ENCODE results near the gene ADGRB3.

ADGRB3 gene

DNA sequence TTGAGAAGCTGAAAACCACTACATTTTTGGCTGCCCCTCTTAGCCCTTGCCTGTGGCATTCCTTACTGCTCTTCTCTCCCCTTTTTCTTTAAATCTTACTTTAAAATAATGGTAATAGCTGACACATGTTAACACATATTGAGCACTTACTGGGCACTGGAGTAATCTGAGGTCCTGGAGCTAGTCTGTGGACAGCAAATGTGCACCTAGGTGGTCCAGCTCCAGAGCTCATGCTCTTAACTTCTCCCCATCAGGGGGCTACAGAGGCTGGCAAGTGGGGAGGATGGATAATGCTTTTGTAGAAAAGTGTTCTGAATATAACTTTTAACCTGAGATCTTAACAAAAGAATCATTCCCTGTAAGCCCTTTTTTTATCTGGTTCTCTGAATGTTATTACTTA is 74.8 kb downstream of the ADGRB3 start:
- DNase-seq, result no peak

DNA sequence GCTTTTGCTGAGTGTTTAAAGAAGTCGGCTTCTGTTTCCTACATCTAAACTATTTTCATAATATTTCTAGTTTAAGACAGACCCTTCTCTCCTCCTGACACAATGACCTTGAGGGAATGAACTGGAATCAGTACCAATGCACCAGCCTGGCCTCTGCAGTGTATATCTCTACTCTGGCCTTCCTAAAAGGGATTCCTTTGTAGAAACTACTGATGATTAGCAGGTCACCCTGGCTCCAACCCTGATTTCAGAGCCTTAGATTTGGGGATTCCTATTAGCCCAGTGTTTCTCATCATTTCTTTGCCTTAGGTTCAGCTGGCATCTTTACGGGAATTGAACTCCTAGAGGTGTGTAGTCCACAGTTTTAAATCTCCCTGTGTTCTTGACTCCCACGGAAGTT is 75.4 kb downstream of the ADGRB3 start:
- DNase-seq, result no peak

DNA sequence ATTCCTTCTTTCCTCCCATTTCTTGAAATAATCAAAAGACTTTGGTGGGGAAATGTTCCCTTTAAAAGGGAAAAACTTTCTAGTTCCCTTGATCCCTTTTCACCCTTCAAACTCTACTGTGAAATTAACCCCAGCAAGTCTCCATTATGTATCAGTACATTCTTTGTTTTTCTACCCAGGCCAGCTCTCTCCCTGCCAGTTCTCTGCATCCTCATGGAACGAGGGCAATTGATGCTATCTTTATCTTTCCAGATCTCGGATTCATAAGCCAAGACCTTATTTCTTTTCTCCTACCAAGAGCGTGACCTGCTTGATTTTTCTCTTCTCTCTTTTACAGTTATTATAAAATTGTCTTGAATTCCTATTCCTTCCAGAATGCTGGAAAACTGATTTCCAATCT is 75.8 kb downstream of the ADGRB3 start:
- DNase-seq, result no peak

DNA sequence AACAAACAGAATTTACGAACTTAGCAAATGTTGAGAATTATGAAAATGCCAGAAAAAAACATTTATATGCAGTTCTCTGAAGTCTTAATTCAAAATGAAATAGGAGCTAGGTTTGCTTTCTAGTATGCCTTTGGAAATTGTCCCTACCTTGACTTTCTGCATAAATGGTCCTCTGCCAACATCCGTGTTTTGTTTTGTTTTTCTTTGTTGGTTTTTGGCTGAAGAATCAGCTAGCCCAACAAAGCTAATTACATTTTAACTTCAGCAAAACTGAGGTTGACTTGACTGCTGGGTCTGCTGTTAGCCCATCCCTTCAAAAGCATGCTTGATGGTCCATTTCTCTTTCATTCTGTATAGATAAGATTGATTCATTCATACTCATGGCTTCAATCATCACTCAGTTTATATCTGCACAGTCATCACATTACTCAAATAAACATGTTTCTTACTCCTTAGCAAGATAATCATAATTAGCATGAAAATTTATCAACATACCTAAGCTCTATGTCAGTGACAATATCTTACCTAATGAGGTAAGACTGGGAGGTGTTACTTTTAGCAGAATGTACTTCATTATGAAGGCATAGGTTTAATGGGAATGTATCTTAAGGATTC is 76.4 kb downstream of the ADGRB3 start:
- no peak for DNase-seq

DNA sequence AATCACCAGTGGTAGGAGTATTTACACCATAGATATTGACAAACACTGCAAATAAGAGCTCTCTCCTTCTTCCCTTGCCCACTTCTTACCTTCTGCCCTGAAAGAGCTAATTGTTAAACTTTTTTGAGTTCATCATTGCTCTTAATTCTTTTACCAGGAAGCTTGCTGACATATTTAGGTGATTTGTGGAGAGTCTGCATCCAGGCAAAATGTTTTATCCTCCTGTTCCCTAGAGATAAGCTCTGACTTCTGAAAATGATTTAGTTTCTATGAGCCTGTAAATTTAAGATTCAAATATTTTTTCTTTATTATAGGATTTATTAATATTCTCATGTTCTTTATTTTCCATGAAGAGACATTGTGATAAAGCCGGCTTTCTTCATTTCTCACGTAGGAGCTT is 81.5 kb downstream of the ADGRB3 start:
- no peak for DNase-seq

DNA sequence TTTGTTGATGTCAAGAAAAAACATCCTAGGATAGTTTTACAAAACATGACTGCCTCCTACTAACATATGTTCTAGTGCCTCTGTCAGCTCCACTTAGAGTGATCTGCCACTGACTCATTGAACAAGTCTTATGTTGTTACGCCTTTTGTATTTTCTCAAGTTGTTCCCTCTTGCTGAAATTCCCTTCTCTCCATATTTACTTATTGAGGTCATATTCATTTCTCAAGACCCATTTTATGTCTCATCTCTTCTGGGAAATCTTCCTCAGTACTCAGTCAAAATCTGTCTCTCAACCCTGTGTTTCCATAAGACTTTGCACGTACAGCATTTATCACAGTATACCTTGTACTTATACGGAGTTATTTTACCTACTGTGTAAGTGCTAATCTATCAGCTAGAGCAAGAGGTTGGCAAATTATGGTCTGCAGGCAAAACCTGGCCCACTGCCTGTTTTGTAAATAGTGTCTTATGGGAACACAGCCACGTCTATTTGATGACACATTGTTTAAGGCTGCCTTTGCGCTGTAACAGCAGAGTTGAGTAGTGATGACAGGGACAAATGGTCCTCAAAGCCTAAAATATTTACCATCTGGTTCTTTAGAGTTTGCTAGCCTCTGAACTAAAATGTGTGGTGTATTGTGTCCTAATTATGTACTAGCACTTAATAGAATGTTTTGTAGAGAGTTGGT is 83.4 kb downstream of the ADGRB3 start:
- no peak for DNase-seq

DNA sequence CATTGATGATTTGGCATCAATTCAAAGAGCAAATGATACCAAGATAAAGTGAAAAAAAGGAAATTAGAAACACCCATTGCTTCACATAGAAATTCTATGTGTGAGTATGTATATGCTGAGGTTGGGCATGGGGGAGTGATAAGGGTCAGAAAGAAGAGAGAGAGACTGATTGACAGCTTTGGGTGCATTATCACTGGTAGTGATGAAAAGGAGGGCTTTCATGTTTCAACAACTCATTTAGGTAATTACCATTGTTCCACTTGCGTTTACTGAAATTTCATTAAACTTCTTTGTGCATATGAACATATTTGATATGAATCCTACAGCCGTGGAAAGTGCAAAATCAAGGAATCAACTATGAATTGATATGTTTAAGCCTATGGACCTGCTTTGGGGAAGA is 84.7 kb downstream of the ADGRB3 start:
- DNase-seq, result no peak

DNA sequence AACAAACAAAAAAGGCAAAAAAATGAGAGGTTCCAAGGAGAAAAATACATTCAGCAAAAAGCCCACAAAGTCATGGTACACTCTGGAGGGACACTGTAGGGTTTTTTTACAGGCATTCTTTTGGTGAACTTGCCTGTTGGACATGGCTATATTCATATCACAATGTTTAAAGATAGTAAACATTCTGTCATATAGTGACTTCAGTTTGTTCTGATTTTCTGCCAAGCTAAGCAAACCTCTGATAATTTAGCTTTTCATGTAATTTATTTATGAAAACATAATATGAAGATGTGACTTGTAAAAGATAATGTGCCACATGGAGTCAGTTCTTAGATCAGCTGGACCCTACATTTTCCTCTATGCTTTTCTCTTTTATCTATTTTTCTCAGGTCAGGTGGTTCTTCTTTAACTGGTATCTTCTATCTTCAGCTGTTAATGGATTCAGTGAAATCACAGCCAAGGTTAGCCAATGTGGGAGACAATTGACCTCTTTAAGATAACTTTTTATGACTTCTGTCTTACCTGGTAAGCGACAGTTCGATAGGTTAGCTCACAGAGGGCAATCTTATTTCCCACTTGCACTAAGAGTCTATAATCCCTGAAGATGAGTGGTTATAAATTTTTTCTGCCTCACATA is 87.9 kb downstream of the ADGRB3 start:
- DNase-seq, result no peak

DNA sequence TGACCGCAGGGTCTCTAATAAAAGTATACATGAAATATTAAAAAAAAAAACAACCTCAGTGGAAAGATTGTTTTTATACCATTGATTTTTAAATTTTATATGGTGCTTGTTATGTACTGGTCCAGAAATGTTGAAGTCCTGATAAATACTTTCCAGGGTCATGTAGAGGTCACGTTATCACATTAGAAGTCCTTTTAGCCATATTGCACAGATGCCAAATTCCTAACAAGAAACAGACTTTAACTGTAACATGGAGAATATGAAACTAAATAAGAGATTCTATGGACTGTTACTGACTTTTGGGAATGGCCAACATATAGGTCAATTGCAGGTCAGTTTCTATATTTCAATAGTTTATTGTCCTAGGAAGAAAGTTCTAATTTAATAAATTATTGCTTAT is 89.0 kb downstream of the ADGRB3 start:
- DNase-seq, result no peak

DNA sequence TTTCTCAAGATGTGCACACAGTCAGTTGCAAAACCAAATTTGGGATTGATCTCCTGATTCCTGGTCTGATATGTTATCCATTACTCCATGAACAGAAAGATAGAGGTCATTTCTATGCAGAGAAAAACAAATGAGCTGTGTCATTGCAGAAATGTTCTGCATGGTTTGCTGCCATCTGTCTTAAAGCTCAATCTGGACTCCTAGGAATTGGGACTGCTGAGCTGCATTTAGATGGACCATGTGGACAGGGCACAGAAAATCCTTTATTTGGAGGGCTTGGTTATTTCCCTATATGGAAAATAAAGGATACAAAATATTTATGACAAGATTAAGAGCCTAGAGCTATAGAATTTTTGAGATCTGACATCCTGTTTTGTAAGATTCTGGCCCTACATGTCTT is 91.3 kb downstream of the ADGRB3 start:
- DNase-seq, result no peak

DNA sequence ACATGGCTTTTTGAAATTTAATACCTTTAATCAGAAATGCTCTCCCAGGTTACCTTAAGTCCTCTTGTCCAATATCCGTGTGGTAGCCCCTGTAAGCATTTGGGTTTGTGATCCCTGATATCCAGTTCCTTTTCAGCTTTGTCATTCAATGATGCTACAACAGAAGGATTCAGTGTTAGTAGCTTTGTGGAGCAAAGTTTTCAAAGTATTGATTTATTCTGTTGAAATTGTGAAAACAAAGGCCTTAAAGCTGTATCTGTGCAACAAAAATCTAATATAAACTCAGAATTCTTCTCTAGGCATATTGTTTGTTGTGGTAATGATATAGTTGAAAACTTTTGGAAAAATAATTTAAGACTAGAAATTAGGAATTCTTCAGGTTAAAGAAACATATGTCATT is 91.9 kb downstream of the ADGRB3 start:
- no peak for DNase-seq

DNA sequence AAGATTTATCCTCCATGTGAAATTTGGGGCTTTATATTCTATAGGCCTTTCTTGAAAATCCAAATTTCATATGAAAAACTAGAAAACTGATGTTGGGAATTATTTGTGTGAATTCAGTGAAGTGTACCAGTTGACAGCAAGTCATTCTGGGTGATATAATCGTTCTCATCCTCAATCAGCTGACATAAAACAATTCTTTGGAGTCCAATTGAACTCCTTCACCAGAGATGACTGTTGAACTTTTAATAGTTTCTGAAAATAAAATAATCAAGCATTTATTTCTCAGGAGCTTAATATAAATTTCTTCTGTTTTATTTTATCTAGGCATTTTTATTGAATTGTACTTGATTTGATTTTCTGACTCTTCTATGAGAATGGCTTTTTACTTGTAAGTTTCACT is 92.6 kb downstream of the ADGRB3 start:
- no peak for DNase-seq

DNA sequence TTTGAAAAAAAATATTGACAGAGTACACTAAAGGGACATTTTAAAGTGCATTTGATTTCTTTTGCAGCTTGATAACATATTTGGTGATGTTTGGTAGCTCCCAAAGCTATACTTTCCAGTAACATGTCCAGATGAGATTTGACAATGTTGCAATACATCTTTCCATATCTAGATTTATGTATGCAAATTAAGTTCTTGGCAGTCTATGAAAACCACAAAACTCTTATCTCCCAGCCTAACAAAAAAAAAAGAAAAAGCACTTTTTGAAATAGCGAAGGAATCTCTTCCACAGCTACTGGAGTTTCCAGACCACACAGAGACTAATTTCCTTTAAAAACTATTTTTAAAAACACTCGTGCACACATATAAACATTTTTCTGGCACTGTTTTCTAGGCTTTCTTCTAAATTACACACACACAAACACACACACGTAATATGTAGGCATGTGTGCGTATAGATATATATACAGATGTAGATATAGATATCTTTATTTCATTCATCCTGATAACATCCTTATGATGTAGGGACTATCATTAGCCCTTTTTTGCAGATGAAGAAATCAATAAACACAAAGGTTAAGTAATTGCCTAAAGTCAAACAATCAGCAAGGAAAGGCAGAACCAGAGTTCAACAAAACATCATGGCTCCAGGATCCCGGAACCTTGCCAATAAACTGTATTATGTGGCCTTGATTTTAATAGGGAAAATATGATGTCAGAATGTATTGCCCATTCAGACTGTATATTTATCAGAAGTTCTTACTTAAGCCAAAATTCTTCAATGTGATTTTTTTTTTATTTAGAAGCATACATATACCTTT is 93.3 kb downstream of the ADGRB3 start:
- no peak for DNase-seq

DNA sequence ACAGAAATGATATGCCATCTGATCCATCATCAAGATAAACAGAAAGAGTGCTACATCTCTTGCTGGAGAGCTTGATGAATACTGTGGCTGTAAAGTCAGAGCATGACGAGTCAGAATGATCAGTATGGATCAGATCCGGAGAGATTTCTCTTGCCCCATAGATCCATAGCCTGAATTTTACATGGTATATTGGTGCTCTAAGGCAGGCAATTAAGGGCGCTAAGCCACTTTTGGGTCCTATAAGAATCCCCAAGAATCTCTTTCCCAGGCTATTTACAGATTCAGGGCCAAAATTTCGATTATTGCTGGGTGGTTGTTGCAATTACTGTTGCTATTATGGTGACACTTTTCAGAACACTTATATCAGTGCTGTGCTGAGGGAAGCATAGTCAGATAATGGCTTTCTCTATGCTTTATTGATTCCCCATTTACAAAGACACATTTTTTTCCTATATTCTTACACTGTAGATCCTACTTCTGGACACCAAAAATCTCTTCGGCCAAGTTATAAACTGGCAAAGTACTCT is 94.4 kb downstream of the ADGRB3 start:
- DNase-seq, result no peak

DNA sequence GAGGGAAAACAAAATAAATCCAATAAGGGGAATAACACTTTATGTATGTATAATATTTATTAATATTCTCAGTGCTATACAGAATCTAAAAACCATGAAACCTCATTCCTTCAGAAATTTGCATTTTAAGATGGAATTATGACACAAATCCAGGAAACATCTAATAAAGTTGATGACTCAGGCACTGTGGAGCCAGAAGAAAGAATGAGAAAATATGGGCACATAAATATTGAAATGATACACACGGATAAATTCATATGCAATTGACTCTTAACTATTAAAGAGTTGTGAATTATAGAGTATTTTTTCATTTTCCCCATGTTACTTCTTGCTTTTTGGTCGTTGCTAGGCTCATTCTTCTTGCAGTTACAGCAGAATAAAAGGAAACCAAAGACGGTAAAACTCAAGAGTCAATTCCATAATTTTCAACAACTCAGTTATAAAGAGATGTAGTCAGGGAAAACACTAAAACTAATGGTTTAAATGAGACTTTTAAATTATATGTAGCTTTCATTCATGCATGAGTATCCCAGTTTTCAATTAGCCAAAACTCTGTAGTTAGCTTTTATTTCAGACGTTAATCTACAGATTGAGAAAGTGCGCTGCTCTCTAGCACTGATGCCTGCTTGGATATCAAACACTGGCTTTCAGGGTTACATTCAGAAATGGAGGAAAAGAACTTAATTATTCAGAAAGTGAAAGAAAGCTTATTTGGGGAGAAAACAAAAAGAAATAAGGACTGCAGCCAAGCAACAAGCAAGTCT is 95.4 kb downstream of the ADGRB3 start:
- no peak for DNase-seq

DNA sequence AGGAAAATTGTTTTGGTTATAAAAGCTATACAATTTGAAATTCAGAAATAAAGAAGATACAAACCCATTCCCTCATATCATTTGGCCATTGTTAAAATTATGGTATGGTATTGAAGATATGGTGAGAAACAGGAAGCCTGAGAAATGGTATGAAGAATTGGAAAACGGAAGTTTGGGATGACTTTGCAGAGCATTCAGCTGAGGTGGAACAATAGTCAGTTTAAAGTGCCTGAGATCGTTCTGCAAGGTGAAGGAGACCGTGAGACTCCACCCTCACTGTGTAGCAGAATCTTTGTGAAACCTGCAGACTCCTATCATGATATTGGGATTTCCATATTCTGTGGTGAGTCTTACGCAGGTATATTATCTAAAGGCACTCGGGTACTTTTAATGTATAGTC is 97.3 kb downstream of the ADGRB3 start:
- no peak for DNase-seq

DNA sequence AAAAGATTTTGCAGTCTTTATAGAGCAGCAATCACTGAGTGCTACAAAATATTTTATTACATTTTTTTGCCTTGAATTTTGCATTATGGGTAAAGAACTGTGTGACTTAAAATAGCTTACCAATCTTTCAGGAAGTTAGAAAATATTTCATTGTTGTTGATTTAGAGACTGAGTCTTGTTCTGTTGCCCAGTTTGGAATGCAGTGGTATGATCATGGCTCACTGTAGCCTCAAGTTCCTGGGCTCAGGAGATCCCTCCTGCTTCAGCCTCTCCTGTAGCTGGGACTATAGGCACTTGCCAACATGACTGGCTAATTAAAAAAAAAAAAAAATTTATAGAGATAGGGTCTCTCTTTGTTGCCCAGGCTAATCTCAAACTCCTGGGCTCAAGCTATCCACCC is 100.8 kb downstream of the ADGRB3 start:
- no peak for DNase-seq

DNA sequence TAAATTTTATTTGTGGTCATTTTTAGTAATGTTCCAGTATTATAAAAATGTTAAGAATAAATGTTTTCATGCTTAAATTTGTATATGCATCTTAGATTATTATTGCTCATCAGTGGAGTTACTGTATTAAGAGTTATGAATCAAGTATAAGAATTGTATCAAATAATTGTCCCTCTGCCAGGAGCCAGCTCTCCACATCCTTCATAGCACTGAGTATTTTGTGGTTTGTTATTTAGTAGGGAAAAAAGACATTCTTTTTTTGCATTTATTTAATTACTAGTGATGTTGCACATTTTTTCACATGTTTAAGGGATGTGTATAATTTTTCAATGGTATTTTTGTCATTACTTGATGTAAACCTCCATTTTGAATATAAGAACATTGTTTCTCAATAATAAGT is 102.0 kb downstream of the ADGRB3 start:
- no peak for DNase-seq

DNA sequence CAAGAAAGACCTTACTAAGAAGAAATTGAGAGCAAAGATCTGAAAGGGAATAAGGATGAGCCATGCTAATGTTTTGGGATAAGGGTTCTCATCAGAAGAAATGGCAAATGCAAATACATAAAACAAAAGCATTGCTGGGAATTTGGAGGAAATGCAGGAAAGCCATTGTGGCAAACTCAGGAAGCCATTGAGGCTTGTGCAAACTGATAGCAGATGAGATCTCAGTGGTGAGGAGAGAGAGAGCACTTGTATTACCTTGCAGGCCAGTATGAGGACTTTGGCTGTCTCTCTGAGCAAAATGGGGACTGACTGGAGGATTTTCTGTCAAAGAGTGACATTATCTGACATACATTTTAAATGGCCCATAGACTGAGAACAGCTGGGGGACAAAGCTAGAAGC is 103.0 kb downstream of the ADGRB3 start:
- DNase-seq, result no peak

DNA sequence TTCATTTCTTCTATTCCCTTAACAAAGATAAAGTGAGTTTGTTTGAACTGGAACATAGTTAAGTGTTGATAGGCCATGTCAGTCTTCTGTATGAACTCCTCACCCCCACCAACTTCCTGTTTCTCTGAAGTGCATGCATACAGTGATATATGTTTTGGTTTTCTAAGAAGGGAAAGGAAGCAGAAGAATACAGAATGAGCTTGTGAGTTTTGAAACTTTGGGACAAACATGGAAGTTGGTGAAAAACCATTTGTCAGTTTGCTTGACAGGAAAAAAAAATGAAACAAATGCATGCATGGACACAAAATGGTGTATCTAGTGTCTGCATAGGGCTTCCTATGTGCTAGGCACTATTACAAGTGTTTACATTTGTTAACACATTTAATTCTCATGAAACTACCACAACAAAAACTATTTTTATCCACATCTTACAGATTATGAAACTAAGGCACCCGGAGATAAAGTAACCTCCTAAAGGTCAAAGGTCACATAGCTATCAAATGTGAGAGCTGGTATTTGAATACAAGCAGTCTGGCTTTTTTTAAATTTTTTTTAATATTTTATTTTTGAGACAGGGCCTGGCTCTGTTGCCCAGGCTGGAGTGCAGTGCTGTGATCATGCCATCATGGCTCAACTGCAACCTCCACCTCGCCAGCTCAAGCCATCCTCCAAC is 105.9 kb downstream of the ADGRB3 start:
- no peak for DNase-seq

DNA sequence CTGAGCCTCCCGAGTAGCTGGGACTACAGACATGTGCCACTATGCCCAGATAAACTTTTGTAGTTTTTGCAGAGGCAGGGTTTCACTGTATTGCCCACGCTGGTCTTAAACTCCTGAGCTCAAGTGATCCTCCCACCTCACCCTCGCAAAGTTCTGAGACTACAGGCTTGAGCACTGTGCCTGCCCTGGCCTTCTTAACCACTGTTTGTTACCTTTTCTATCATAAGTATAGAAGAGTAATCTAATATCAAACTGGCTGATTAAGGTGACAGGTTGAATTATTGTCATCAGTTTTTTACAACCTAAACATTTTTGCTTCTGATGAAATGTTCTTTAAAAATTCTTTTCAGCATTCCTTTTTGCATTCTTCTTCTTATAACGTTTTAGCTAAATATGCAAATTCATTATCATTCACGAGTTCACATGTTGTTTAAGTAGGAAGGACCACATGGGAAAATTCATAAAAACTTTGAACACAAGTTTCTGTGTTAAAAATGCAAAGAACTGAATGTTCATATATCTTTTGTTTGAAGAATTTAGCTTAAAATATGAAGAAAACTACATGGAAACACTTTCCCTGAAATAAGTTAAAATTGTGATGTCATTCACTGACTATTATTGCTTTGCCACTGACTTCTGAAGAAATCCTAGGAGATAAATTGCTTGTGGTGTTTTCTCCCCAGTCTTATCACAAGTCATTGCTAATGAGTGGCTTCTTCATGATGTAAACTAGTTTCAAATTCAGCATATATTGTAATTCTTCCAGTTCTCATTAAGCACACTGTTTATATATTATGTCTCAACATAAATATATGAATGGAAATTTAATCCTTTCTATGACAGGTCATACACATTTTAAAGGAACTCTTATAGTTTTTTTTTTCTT is 106.7 kb downstream of the ADGRB3 start:
- DNase-seq, result no peak
